HG03558 (cell line): Measurements from ENCODE around the gene OSBPL9.

Experiments used
- ATAC-seq: cut with Tn5 transposase; IDR thresholded peaks from one replicate; pipeline ENCODE4 v1.9.1; 2021; ENCODE audit warnings: moderate number of reproducible peaks; ENCODE audit not compliant: unreplicated experiment; ENCODE audit errors: extremely low read depth

Gene OSBPL9, protein sequence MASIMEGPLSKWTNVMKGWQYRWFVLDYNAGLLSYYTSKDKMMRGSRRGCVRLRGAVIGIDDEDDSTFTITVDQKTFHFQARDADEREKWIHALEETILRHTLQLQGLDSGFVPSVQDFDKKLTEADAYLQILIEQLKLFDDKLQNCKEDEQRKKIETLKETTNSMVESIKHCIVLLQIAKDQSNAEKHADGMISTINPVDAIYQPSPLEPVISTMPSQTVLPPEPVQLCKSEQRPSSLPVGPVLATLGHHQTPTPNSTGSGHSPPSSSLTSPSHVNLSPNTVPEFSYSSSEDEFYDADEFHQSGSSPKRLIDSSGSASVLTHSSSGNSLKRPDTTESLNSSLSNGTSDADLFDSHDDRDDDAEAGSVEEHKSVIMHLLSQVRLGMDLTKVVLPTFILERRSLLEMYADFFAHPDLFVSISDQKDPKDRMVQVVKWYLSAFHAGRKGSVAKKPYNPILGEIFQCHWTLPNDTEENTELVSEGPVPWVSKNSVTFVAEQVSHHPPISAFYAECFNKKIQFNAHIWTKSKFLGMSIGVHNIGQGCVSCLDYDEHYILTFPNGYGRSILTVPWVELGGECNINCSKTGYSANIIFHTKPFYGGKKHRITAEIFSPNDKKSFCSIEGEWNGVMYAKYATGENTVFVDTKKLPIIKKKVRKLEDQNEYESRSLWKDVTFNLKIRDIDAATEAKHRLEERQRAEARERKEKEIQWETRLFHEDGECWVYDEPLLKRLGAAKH

DNA sequence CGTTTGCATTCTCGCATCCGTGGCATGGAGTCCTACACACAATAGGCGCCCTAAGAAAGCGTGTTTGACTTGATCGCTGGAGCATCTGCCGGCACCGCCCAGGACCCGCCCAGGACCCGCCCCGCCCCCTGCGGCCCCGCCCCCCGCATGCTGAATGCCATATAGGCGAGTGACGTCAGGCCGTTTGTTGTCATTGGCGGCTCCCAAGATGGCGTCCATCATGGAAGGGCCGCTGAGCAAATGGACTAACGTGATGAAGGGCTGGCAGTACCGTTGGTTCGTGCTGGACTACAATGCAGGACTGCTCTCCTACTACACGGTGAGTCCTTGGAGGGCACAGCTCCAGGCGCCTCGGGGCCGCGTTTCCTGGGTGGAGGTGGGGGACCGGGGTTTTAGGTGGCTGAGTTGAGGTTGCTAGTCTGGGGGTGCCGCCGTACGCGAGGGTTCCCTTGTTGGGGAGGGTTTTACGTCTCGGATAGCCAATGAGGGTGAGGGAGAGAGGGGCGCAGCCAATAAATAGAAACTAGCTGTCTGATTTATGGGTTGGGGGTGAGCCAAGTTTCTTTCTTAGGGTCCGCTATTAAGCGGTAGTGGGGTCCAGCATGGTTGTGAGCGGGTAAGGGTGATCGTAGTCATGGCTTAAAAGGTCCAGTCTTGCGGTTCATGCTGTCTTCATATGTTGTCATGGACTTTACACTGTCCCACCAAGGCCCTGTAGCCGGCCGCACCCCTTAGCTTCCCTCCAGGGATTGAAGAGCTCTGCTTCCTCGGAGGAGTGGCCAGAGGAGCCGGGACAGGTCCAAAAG lies at the start of gene OSBPL9:
OSBPL9 (plus strand) TSS at position 190 of the 806 bp plus-strand sequence; CDS start at position 209, 19 bp downstream.
- ATAC-seq = peak; percentile 74

DNA sequence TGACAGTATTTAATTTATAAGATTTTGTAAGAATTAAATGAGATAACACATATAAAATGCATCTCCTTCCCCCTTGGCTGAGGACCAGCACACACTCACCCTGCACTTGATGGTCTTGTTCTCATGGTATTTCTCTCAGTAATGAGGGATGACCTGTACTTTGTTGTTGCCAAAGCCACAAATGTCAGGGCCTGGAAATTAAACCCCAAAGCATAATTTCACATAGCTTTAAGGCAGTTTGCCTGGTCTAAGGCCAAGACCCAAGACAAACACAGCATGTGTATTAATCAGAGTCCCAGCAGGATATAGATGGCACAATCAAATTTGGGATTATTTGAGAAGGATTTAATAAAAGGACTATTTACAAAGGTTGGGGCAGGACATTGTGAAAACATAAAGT lies 49.2 kb upstream of the OSBPL9 start:
- no peak for ATAC-seq

DNA sequence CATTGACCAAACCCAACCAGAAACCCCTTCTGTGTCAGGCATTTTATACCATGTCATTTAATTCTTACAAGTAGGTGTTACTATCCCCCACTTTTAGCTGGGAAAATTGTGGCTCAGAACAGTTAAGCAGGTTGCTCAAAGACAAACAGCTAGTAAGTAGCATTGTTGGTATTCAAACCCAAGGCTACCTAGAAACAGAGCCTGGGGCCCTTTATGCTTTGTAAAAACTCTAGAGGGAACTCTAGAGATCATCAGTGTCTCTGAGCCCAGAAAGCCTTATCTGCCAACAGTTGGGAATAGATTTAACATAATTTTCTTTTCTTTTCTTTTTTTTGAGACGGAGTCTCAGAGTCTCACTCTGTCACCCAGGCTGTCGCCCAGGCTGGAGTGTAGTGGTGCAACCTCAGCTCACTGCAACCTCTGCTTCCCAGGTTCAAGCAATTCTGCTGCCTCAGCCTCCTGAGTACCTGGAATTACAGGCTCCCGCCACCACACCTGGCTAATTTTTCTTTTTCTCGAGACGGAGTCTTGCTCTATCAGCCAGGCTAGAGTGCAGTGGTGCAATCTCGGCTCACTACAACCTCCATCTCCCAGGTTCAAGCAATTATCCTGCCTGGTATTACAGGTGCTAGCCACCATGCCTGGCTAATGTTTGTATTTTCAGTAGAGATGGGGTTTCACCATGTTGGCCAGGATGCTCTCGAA lies 48.5 kb upstream of the OSBPL9 start:
- ATAC-seq = no peak

- ATAC-seq = peak; percentile 56
Measured at GRCh38 chr1:51569284-51570062, 47.4 kb upstream of the OSBPL9 start.

GRCh38 chr1:51570063-51570710 lies 46.7 kb upstream of the OSBPL9 start:
- ATAC-seq = no peak

DNA sequence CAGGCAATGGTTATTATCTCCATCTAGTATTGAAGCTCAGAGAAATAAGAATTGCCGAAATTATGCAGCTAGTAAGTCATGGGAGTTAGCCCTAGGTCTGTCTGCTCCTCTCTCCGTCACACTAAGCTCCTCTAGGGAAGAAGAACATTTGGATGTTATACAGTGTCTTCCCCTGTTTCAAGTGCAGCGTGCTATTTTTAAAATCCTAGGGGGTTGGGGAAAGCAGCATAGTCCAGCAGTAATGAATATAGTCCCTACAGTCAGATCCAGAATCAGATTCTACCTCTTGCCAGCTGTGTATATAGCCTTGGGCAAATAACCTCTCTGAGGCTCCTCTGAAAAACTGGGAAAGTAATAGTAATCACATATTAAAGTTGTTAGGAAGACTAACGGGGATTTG lies 44.5 kb upstream of the OSBPL9 start:
- no peak for ATAC-seq

DNA sequence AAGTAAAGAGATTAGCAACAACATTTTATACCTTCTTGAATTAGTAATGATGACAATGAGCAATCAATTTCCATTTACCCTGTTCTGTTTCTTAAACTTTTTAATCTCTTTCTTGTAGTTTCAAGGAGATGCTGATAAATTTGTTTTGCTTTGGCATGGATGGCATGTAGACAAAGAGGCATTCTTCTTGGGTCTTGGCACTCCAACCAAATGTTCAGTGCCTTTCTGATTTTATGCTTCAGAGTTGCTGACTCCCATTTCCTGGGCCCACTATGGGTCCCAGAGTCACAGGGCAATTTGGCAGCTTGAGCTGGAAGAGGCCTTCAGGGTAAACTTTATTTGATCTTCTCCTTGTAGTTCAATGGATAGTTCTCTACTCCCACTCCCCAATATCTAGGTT lies 42.1 kb upstream of the OSBPL9 start:
- no peak for ATAC-seq

- no peak for ATAC-seq
Measured at GRCh38 chr1:51575406-51576084, 41.3 kb upstream of the OSBPL9 start.

DNA sequence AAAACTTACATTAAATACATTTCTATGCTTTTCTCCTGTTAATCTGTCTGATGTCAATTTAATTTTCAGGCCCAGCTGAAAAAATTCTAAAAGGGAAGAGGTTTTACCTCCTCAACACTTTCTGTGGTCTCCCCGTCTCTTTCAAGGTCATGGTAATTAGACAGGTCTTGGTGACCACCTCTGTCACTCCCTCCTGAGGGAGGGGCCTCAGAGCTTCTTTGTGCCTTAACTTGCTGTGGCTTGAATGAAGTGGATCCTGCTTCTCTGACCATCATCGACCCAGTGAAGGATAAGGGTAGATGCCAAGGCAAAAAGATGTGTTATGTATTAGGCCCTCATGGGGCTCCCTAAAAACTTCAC lies 40.8 kb upstream of the OSBPL9 start:
- no peak for ATAC-seq

DNA sequence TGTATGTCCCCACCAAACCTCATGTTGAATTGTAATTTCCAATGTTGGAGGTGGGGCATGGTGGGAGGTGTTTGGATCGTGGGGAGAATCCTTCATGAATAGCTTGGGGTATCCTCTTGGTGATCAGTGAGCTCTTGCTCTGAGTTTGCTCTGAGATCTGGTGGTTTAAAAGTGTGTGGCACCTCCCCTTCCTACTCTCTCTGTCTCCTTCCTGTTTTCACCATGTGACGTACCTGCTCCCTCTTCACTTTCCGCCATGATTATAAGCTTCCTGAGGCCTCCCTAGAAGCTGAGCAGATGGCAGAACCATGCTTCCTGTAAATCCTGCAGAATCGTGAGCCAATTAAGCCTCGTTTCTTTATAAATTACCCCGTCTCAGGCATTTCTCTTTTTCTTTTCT lies 40.0 kb upstream of the OSBPL9 start:
- ATAC-seq = no peak

DNA sequence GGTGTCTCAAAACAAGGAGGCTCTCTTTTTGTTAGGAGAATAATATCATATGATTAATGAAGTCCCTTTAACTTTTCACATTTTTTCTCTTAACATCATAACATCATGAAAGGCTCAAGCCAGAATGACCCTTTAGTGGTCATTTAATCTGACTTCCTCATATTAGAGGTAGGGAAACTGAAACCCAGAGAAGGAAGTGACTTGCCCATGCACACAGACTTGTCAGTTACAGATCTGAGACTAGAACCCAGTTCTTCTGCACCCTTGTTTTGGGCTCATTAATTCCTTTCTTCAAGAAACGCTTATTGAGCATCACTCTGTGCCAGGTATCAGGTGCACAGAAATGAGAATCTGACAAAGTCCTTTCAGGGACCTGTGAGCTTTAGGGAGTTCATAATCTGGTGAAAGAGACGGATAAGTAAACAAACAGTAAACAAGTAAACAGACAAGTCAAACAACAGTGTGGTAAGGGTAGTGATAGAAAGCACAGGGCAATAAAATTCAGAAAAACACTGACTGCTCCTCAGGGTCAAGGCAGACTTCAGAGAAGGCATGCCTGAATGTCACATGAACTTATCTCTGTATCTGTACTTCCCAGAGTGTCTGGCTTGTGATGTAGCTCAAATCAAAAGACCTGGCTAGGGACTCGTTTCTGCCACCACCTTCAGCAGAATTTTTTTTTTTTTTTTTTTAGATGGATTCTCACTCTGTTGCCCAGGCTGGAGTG lies 38.3 kb upstream of the OSBPL9 start:
- peak; percentile 45 for ATAC-seq

GRCh38 chr1:51581238-51581637 lies 35.7 kb upstream of the OSBPL9 start:
- ATAC-seq = no peak

DNA sequence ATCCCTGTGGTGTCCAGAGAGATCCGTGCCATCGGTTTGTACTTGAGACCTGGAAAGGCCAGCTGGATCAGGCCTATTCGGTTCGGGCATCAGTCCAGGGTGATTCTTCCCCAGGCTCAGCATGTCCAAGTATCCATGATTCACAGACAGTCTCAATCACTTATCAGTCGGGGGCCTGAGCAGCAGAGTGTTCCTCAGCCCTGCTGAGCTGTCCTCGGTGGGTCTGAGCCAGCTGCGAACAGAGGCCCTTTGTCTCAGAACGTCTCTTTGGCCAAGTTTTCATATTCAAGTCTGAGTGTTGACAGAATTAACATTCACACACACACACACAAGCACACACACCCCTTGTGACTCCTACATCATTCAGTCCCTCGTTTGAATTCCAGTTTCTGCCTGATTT lies 33.4 kb upstream of the OSBPL9 start:
- no peak for ATAC-seq

- no peak for ATAC-seq
Measured at GRCh38 chr1:51584021-51584420, 32.9 kb upstream of the OSBPL9 start.

DNA sequence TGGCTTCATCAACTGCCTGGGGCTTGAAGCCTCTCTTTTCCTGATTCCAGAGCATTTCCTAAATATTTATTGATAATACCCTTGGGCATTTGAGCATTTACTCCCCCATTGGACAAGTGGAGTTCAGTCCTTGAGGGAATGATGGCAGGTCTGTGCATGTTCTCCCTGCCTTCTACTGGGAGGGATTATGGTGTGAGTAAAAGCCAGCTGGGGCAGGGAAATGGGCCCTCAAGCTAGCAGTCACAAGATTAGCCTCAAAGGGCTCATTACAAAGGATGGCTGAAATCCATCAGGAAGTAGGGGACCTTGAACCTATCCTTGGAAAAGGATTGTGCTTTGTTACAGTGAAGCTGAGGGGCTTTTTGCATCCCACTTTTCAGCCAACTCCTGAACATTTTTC lies 24.2 kb upstream of the OSBPL9 start:
- no peak for ATAC-seq

DNA sequence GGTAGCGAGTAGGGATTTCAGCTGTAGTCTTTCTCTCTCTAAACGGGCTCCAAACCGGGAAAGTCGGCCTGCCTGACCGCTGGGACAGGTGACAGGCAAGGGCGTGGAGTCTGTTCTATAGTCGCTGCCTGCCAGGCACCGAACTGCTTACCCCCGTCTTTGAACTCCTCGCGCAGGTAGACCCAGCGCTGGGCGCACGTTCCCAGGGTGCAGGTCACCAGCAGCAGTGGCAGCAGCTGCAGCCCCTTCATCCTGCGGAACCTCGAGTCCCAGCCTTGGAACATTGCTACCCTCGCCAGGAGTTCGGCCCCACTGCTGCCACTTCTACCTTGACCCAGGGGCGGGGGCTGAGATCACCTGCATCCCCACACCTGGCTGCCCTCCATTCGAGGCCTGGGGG lies 22.2 kb upstream of the OSBPL9 start:
- ATAC-seq = no peak

- no peak for ATAC-seq
Measured at GRCh38 chr1:51600529-51600928, 16.4 kb upstream of the OSBPL9 start.

DNA sequence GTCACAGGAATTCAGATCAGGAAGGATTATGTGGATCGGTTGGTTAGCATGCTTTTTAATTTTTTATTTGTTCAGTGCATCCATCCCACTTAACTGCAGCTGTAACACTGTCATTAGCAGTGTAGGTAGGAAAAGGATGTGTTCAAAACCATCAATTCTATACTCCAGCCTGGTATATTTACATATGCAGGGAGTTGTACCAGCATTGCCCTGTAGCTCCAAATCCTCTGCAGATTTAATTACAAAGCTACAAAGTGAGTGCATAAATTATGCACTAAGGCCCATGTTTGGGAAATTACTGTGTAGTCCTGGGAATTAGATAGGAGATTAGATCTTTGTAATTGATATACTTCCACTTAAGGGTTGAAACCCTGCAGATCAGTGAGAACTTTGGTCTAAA lies 15.9 kb upstream of the OSBPL9 start:
- ATAC-seq = no peak
